HG03060 (cell line): ENCODE measurements around the gene MMADHC.

Source experiments
- ATAC-seq: cut with Tn5 transposase; IDR thresholded peaks from one replicate; pipeline ENCODE4 v1.9.1; 2021; ENCODE audit warnings: low read depth, moderate number of reproducible peaks; ENCODE audit not compliant: unreplicated experiment

Gene MMADHC

DNA sequence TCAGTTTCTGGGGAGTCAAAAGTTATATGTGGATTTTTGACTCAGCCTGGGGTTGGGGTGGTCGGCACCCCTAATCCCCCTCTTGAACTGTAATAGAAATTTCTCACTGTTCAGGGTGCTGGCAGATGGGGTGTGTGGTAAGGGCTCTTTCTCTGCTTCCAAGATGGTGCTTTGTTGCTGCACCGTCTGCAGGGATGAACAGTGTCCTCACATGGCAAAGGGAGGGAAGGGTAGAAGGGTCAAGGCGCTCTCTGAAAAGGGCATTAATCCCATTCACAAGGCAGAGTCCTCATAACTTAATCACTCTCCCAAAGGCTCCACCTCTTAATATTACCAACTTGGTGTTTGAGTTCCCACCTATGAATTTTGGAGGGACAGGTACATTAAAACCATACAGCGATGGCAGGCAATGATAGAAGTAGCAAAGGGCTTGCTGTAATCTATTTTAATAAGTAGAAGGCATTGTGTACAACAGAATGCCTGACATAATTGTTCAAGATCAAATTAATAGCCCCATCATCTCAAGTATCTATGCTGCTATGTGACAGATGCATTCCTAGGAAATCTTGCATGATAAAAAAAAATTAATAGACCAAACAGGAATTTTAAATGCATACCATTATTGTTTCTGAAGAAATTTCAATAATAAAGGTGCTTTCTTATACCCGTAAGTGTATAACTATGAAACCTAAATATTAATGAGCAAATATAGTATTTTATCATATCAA, 28.1 kb downstream of the MMADHC start:
- ATAC-seq, result no peak

DNA sequence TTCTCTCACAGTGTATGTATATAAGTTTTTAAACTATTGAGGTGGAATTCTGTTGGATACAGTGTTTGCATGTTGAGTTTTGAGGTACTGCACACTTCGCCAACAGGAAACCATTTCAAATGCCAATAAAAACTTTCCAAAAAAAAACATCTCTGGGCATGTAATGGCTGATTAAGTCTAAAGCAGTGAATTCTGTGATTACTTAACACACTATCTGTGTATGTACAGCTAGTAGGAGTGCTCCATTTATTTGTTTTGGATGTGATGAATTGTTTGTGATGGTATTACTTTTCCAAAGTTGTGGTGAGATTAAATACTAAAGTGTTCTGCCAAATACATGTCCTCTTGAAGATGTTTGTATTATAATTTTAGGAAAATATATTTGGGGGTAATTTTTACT, 31.1 kb downstream of the MMADHC start:
- ATAC-seq, result no peak

DNA sequence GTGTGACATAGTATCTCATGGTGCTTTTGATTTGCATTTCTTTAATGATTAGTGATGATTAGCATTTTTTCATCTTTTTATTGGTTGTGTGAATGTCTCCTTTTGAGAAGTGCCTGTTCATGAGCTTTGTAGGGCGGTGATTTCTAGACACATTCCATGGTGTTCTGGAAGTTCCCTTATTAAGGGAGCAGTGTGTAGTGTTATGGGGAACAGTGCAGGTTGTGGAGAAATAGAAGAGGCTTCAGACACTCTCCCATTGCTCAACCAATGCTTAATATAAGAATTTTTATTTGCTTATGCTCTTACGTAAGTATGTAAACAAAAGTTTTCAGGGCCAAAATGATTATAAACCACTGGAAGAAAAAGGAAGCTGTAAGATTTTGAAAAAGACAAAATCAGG, 34.7 kb downstream of the MMADHC start:
- no peak for ATAC-seq

DNA sequence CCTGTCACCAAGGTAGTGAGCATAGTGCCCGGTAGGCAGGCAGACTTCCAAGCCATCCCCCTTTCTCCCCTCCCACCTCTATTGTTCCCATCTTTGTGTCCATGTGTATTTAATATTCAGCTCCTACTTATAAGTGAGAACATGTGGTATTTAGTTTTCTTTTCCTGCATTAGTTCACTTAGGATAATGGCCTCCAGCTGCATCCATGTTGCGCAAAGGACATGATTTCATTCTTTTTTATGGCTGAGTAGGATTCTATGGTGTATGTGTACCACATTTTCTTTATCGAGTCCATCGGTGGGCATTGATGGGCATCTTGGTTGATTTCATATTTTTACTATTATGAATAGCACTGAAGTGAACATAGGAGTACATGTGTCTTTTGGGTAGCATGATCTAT, 35.3 kb downstream of the MMADHC start:
- ATAC-seq, result no peak

DNA sequence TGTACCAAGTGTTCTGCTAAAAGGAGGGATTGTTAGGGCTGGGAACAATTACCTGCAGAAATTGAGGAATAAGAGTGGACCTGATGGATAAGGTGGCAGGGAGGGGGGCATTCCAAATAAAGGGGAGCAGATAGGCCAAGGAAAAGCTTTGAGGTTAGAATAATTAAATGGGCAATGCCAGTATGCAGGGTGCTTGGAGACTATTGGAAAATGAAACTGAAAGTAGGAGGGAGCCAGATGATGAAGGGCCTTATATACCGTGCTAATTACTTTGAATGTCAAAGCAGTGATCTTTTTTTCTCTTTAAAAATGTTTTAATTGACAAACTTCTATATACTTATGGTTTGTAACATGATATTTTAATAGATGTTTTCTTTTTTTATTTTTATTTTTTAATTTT, 42.9 kb downstream of the MMADHC start:
- no peak for ATAC-seq

DNA sequence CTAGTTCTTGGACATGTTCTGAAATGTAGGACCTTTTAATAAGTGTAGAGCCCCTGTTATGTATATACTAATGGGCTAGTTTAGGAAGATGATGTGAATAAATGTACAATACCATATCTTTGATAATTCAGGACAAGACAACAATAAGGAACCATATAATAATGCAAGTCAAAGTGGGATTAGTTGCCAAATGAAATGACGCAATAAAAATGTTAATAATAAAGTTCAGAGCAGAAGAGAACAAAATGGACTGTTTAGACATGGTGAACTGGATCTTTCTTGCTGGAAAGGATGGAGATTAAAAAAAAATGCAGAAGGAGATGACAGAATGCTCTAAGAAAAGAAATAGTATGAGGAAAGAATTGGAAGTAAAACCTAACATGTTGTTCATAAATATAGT, 43.7 kb downstream of the MMADHC start:
- no peak for ATAC-seq

DNA sequence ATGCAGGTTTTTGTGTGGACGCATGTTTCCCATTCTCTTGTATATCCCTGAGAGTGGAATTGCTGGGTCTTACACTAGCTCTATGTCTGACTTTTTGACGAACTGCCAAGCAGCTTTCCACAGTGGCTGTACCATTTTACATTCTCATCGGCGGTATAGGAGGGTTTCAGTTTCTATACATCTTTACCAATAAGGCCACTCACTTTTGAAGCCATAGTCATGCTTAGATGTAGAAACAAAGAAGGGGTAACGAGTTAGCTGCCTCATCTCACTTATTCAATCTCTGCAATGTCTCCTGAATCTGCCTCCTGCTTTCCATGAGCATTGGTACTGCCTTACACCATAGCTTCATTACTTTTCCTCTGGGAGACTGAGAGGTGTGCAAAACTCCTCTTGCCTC, 47.4 kb downstream of the MMADHC start:
- no peak for ATAC-seq

DNA sequence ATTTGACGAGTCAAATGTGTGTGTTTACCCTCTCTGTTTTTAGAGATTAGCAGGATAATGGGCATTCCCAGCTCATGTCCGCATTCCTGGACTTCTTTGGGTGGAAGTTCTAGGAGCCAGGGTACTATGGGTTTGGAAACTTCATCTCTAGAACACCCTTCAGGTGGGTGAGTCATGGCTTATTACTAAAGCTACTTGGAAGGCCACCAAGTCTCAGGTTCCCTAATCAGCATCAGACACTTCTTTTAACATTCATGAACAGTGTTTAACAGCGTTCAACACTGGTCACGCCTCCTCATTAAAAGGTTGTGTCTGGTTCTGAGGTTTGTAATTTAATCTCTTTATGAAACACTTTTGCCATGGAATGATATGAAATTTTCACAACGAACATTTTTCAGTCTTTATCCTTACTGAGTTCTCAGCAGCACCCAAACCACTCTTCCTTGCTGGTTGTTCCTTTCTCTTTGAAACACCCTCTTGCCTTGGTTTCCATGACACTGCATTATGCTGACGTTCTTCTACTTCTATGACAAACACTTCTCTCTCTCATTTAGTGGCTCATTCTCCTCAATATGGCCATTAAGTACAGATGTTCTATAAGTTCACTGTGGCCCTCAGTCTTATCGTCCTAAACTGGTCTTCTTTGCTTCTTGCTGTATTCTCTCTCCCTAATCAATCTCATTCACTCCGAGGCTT, 49.3 kb downstream of the MMADHC start:
- ATAC-seq, result no peak

DNA sequence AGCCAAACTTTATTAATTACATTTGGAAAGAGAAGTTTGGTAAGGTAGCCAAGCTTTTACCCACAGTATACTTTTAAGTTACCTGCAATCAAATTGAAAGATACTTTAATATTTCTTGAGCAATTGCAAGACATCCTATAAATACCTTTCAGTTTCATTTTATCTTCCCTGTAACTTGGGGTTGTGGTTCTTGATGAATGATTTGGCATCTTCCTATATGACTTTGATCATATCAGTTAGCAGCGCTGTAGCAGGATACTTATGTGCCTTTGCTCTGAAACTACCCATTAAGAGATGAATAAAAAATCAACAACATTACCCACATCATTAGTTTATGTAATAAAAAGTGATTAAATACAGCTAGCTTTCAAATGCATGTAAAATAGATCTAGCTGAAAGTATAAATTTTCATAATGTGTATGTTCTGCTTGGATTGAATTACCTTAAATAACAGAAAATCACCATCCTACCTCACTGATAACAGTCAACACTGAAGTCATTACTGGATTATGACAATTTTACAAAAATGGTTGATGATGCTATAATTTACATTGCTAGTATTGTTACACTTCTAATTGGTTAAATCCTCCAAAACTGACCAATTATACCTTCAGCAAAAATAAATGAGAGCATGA, 50.4 kb downstream of the MMADHC start:
- no peak for ATAC-seq

DNA sequence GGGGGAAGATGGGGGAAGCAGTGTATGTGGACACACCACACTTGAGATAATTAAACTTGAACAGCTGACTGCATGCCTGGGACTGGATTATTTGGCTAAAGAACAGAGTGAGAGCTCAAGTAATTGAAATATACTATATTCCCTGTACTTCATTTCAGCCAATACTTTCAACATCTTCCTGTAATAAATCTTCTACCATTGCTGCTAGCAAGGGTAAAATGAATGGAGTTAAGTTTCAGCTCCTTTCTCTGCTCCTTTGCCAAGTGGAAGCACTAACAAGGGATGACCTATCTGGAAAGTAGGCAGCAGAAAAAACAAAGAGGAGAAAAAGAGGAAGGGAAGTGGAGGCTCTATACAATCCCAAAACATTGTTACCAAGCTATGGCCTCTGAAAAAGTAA, 50.9 kb downstream of the MMADHC start:
- ATAC-seq, result no peak

DNA sequence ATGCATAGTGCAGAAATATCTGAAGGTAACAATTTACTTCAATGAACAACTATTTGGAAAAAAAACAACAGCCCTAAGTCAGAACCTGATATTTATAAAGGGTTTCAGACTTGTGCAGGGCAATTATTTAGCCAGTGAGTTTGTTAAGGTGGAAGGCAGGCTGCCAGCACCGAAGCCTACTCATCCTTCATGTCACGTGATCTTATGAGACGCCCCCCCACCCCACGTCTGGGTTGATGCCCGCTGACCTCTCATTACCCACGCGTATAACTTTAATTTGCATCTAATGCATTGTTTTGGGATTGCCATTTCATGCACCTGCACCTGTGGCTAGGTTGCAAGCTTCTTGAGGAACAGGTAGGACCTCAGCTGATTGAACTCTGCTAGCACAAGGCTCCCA, 52.9 kb downstream of the MMADHC start:
- no peak for ATAC-seq

DNA sequence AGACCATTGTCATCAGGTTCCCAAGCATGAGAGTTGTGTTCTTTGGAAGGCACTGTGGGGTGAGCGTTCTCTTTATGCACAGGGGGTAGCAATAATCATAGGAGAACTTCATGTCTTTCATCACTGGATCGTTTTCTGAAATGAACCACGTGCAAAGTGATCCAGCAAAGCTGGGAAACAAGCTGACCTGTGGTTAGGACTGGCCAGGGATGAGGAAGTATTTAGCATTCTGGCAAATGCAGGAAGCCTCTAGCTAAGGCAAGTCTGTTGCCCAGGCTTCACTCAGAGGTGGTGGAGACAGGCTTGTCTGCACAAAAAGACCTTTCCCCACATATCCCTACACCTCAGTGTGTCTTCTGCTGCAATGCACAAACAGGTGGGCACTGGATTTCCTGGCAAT, 58.6 kb downstream of the MMADHC start:
- ATAC-seq, result no peak

DNA sequence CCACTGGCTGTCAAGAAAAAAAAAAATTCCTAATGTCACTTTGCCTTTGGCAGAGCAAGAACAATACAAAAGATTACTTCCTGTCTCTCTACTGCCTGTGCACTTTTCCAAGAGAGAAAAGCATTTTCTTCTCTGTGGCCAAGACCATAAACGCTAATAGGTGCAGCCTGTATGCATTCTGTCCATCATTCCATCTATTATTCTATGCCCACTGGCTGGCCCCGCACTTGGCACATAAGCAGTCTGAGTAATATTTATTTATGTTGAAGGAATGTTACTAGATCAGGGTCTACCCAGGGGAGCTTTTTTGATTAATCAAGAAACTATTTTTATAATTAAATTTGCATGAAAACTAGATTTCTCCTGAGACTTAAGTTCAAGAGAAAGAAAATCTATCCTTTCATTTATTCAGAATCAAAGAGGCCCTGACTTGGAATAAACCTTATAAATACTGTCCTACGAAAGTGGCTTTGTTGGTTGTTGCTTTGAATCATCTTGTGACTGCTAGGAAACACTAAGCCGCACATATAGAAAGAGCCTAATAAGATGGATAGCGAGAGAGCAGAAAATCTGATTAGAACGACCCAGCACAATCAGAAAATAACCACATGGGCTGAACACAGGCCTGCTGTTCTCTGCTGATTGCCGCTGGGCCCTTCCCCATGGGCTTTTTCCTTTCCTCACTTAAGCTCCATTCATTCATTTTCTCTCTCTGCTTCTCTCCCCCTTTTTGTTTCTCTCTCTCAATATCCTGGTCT, 59.4 kb downstream of the MMADHC start:
- no peak for ATAC-seq

DNA sequence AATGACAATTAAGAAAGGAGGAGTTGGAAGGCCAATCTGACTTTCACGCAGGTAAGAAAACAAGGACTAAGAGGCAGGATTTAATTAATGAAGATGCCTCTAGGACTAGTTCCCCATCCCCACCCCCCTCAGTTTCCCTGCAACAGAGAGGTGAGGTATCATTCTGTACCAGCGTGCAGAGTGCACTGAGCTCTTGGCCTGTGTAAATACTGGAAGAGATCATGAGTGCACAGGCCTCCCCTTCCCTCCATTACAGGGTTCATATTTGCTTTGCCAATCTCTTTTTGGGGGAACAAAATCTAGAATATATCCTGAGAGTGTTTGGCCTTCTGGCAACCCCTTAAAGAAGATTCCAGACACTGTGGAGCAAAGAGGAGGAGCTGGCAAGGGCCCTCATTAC, 60.9 kb downstream of the MMADHC start:
- ATAC-seq, result no peak

DNA sequence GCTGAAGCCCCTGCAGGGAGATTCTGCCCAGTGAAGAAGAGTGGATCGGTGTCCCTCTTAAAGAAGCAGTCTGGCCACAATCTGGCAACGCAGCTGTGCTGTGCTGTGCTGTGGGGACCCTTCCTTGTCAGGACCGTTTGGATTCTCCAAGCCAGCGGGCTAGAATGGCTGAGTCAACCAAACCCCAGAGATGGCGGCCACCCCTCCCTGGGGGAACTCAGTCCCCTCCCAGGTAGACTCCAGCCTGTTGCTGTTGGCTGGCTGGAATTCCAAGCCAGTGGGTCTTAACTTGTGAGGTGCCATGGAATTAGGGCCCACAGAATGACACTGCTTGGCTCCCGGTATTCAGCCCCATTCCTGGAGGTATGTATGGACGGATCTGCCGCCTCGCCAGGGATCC, 62.3 kb downstream of the MMADHC start:
- ATAC-seq, result no peak
